IPS-18c (cell line): ENCODE measurements around the gene LPAR1.

Experiments
- H3K4me3 ChIP-seq: 2 replicates; pipeline ENCODE4 v1.7.0; 2013; ENCODE audit warnings: low read depth, mild to moderate bottlenecking, low read length, moderate library complexity; ENCODE audit not compliant: insufficient read depth
- H3K9me3 ChIP-seq: one replicate; pipeline ENCODE4 v1.6.1; 2013; ENCODE audit warnings: mild to moderate bottlenecking, low read length, moderate library complexity; ENCODE audit not compliant: control insufficient read depth, insufficient read depth

Gene LPAR1

GRCh38 chr9:110949081-110949480, 89.2 kb downstream of the LPAR1 start:
- Histone ChIP-seq H3K4me3 (no peak overlapping the region), H3K9me3 (no peaks in the 10 kb centered on the region)

- Histone ChIP-seq H3K9me3 (no peaks in the 10 kb centered on the region), H3K4me3 (no peak overlapping the region)
These were observed 90.7 kb downstream of the LPAR1 start for GRCh38 chr9:110947491-110948044.

GRCh38 chr9:110942522-110942921, 95.7 kb downstream of the LPAR1 start:
- Histone ChIP-seq H3K4me3 (no peak overlapping the region), H3K9me3 (no peaks in the 10 kb centered on the region)

GRCh38 chr9:110940951-110941557, 97.2 kb downstream of the LPAR1 start:
- Histone ChIP-seq H3K4me3 (no peak overlapping the region), H3K9me3 (no peaks in the 10 kb centered on the region)

GRCh38 chr9:110939573-110939972, 98.7 kb downstream of the LPAR1 start:
- Histone ChIP-seq H3K9me3 (no peaks in the 10 kb centered on the region), H3K4me3 (no peak overlapping the region)

GRCh38 chr9:110939047-110939446, 99.2 kb downstream of the LPAR1 start:
- Histone ChIP-seq H3K9me3 (no peaks in the 10 kb centered on the region), H3K4me3 (no peak overlapping the region)

- no peaks in the 10 kb centered on the region for H3K9me3 ChIP-seq
- H3K4me3 ChIP-seq = no peak overlapping the region
These were observed 100.0 kb downstream of the LPAR1 start for GRCh38 chr9:110938242-110938641.

GRCh38 chr9:110936719-110937452, 101.4 kb downstream of the LPAR1 start:
- Histone ChIP-seq H3K9me3 (no peaks in the 10 kb centered on the region), H3K4me3 (no peak overlapping the region)

GRCh38 chr9:110936237-110936636, 102.0 kb downstream of the LPAR1 start:
- H3K9me3 ChIP-seq = no peaks in the 10 kb centered on the region
- no peak overlapping the region for H3K4me3 ChIP-seq

- no peak overlapping the region for H3K4me3 ChIP-seq
These were observed 102.4 kb downstream of the LPAR1 start for GRCh38 chr9:110935829-110936228.

GRCh38 chr9:110933350-110934001, 104.8 kb downstream of the LPAR1 start:
- Histone ChIP-seq H3K4me3 (no peak overlapping the region), H3K9me3 (no peaks in the 10 kb centered on the region)

More at GRCh38 chr9:110935829-110936228, 102.4 kb downstream of the LPAR1 start:
- H3K9me3 ChIP-seq = no peaks in the 10 kb centered on the region

- H3K4me3 ChIP-seq = no peak overlapping the region
- H3K9me3 ChIP-seq = no peaks in the 10 kb centered on the region
These were observed 105.4 kb downstream of the LPAR1 start for GRCh38 chr9:110932863-110933262.

- Histone ChIP-seq H3K4me3 (no peak overlapping the region), H3K9me3 (no peaks in the 10 kb centered on the region)
These were observed 109.7 kb downstream of the LPAR1 start for GRCh38 chr9:110928599-110928998.

- no peaks in the 10 kb centered on the region for H3K9me3 ChIP-seq
- H3K4me3 ChIP-seq = no peak overlapping the region
These were observed 111.3 kb downstream of the LPAR1 start for GRCh38 chr9:110926828-110927487.

- H3K4me3 ChIP-seq = no peak overlapping the region
- no peaks in the 10 kb centered on the region for H3K9me3 ChIP-seq
These were observed 114.7 kb downstream of the LPAR1 start for GRCh38 chr9:110923601-110924000.

GRCh38 chr9:110922145-110922544, 116.1 kb downstream of the LPAR1 start:
- H3K4me3 ChIP-seq = no peak overlapping the region

GRCh38 chr9:110921705-110922104, 116.6 kb downstream of the LPAR1 start:
- no peaks in the 10 kb centered on the region for H3K9me3 ChIP-seq
- no peak overlapping the region for H3K4me3 ChIP-seq

More at GRCh38 chr9:110922145-110922544, 116.1 kb downstream of the LPAR1 start:
- H3K9me3 ChIP-seq = no peaks in the 10 kb centered on the region
